Muscle layer of duodenum (tissue), 2 donors: Measurements from ENCODE around the gene PATL2.
"Not testable (repeated sequence)": the region's sequence is repeated elsewhere in the genome, so short reads cannot be mapped to it uniquely, and the experiment has no call there.

Experiments used
- H3K27ac ChIP-seq: one replicate; pipeline ENCODE4 v1.7.0; 2013; ENCODE audit warnings: mild to moderate bottlenecking, low read length
- H3K27me3 ChIP-seq: one replicate; pipeline ENCODE4 v1.7.0; 2013; ENCODE audit warnings: low read depth, mild to moderate bottlenecking, control low read depth, low read length
- H3K36me3 ChIP-seq, 2 donors: one replicate each; pipeline ENCODE4 v1.7.0; 2013; ENCODE audit warnings: low read length in 2 of 2, control low read depth in 1 of 2, mild to moderate bottlenecking in 1 of 2; ENCODE audit not compliant: insufficient read depth in 2 of 2, control insufficient read depth in 1 of 2
- H3K4me1 ChIP-seq, 2 donors: one replicate each; pipeline ENCODE4 v1.7.0; 2013; ENCODE audit warnings: low read length in 2 of 2, mild to moderate bottlenecking in 2 of 2, control low read depth in 1 of 2, moderate library complexity in 1 of 2; ENCODE audit not compliant: insufficient read depth in 2 of 2, control insufficient read depth in 1 of 2
- H3K4me3 ChIP-seq, 2 donors: one replicate each; pipeline ENCODE4 v1.7.0; 2013; ENCODE audit warnings: low read length in 2 of 2, low read depth in 1 of 2, mild to moderate bottlenecking in 1 of 2
- H3K9me3 ChIP-seq, 2 donors: one replicate each; pipeline ENCODE4 v1.7.0; 2013; ENCODE audit warnings: low read length in 2 of 2, control low read depth in 1 of 2, mild to moderate bottlenecking in 1 of 2; ENCODE audit not compliant: control insufficient read depth in 1 of 2
- donor health status: healthy.

PATL2 gene

GRCh38 chr15:44711096-44711742, at the start of gene PATL2, which contains the start of gene B2M:
TSS of gene PATL2 (minus strand) at chr15:44711323. CDS start at chr15:44676490, 34,833 bp downstream.
TSS of gene B2M (plus strand) at chr15:44711517. CDS start at chr15:44711547, 30 bp downstream.
- no peaks in the 10 kb centered on the region for H3K27me3 ChIP-seq
- peak within 1 kb of the TSS; percentile 99 for H3K27ac ChIP-seq
- peaks cover 6 to 13% of the 10 kb centered on the region in 2 donors for H3K4me1 ChIP-seq
- no peaks in the 10 kb centered on the region for H3K9me3 ChIP-seq
- peaks cover 10 to 16% of the 10 kb centered on the region in 2 donors for H3K36me3 ChIP-seq
- peak within 1 kb of the TSS; percentile 85 to 86 for H3K4me3 ChIP-seq

DNA sequence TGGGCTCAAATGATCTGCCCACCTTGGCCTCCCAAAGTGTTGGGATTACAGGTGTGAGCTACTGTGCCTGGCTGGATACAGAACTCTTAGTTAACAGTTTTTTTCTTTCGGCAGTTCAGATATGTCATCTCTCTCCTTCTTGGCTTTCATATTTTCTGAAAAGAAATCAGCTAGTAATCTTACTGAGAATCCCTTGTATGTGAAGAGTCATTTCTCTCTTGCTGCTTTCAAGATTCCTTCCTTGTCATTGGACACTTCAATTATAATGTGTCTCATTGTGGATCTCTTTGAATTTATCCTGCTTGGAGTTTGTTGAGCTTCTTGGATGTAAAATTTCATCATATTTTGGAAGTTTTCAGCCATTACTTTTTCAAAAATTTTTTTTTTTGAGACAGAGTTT, 42.2 kb upstream of the PATL2 start:
- no peak overlapping the region for H3K27ac ChIP-seq
- peaks cover 4 to 6% of the 10 kb centered on the region in 2 donors for H3K9me3 ChIP-seq
- no peaks in the 10 kb centered on the region for H3K36me3 ChIP-seq
- no peaks in the 10 kb centered on the region for H3K27me3 ChIP-seq
- no peak overlapping the region for H3K4me3 ChIP-seq
- H3K4me1 ChIP-seq: no peaks in the 10 kb centered on the region

GRCh38 chr15:44743454-44743853, 32.3 kb upstream of the PATL2 start:
- H3K27me3 ChIP-seq, H3K4me1 ChIP-seq, H3K4me3 ChIP-seq, H3K36me3 ChIP-seq, H3K9me3 ChIP-seq, H3K27ac ChIP-seq: not testable (repeated sequence)

DNA sequence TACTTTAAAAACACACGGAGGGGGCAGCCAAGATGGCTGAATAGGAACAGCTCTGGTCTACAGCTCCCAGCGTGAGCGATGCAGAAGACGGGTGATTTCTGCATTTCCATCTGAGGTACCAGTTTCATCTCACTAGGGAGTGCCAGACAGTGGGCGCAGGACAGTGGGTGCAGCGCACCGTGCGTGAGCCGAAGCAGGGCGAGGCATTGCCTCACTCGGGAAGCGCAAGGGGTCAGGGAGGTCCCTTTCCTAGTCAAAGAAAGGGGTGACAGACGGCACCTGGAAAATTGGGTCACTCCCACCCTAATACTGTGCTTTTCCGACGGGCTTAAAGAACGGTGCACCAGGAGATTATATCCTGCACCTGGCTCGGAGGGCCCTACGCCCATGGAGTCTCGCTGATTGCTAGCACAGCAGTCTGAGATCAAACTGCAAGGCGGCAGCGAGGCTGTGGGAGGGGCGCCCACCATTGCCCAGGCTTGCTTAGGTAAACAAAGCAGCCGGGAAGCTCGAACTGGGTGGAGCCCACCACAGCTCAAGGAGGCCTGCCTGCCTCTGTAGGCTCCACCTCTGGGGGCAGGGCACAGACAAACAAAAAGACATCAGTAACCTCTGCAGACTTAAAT, 28.2 kb upstream of the PATL2 start:
- not testable (repeated sequence) for H3K27ac ChIP-seq, H3K27me3 ChIP-seq, H3K9me3 ChIP-seq

DNA sequence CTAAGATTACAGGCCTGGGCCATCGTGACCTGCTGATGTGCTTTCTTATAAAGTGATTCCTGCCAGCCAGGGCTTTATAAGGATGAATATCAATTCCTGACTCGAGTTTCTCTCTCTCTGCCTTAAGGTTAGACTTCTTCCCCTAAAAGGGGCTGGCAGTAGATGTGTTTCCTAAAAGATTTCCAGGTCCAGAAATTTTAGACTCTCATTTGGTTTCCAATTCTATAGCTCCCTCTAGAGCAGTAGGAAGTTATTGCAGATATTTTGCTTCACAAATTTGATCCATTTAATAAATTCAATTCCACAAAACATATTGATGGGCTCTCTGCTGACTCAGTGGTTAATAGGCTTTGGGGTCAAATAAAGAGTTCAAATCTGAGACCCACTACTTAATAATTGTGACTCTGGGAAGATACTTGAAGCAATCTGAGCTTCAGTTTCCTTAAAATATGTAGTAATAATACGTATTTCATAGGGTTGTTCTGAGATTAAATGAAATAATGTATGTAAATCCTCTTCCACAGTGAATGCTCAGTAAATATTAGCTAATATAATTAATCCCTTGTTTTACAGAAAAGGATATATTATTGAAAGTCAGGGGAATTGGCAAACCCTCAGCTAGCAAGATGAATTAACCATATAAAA, 27.3 kb upstream of the PATL2 start:
- Histone ChIP-seq H3K27me3 (no peaks in the 10 kb centered on the region), H3K36me3 (no peaks in the 10 kb centered on the region), H3K4me3 (no peak overlapping the region), H3K27ac (no peak overlapping the region), H3K9me3 (no peaks in the 10 kb centered on the region), H3K4me1 (peaks cover 0 to 4% of the 10 kb centered on the region in 2 donors)

More for the DNA sequence above, 28.2 kb upstream of the PATL2 start:
- not testable (repeated sequence) for H3K4me1 ChIP-seq, H3K4me3 ChIP-seq, H3K36me3 ChIP-seq

DNA sequence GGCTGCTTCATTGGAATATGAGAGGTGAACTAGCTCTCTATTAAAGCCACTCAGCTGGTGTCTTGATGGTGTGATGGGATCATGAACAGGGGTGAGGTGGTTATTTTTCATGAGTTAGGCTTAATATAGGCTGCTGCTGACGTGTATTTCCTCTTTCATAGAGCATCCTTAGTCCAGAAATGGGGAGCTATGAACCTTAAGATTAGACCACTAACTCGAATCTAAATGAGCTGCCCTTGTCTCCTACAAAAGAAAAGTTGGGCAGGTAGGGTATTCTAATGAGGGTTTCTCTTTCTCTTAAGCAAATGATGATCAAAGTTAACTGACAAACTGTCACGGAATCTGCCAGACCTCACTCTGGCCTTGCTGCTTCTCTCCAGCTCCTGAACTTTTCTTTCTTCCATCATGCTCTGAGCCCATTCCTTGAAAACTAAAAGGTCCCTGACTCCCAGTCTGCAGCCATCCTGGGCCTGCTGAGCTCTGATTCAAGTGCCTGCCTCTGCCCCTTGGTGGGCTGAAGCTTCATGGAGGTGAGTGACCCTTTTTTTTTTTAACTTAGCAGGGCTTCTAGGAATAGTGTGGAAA, 25.1 kb upstream of the PATL2 start, which contains the start of gene TRIM69:
TSS of gene TRIM69 (plus strand) at position 348 of the 585 bp plus-strand sequence. CDS start at position 525, 177 bp downstream.
- peak within 1 kb of the TSS; percentile 53 for H3K27ac ChIP-seq
- peaks cover 0 to 4% of the 10 kb centered on the region in 2 donors for H3K4me1 ChIP-seq
- H3K4me3 ChIP-seq: no peak within 1 kb of the TSS
- no peaks in the 10 kb centered on the region for H3K27me3 ChIP-seq
- no peaks in the 10 kb centered on the region for H3K9me3 ChIP-seq
- H3K36me3 ChIP-seq: peaks cover 8 to 11% of the 10 kb centered on the region in 2 donors

DNA sequence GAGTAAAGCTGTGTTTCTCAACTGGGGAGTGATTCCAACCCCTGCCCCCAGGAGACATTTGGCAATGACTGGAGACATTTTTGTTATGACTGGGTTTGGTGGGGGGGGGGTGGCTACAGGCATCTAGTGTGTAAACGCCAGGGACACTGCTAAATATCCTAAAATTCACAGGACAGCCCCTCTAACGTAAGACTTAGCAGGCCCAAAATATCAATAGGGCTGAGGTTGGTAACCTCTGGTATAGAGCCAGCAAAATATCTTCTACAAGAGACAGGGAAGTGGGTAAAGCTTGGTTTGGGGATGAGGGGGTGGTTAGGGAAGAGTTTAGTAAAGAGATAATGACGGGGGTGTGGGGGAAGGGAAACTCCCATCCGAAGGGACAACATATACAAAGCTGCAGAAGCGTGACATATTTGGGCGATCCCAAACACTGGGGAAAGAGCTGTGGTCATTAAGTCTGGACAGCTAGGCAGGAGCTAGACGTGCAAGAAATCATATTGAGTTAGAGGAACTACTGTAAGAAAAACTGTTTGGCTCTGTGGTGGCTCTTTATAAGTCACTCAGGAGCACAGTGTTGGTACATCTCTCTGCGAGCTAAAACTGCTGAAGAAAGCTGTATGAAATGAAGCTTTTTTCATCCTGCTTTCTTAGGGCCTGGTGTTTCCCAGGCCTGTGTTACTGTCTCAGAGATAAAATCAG, 24.5 kb upstream of the PATL2 start:
- Histone ChIP-seq H3K36me3 (peaks cover 9 to 11% of the 10 kb centered on the region in 2 donors), H3K27me3 (no peaks in the 10 kb centered on the region), H3K27ac (peak overlapping the region; percentile 53), H3K9me3 (no peaks in the 10 kb centered on the region), H3K4me3 (no peak overlapping the region), H3K4me1 (peaks cover 2 to 4% of the 10 kb centered on the region in 2 donors)

DNA sequence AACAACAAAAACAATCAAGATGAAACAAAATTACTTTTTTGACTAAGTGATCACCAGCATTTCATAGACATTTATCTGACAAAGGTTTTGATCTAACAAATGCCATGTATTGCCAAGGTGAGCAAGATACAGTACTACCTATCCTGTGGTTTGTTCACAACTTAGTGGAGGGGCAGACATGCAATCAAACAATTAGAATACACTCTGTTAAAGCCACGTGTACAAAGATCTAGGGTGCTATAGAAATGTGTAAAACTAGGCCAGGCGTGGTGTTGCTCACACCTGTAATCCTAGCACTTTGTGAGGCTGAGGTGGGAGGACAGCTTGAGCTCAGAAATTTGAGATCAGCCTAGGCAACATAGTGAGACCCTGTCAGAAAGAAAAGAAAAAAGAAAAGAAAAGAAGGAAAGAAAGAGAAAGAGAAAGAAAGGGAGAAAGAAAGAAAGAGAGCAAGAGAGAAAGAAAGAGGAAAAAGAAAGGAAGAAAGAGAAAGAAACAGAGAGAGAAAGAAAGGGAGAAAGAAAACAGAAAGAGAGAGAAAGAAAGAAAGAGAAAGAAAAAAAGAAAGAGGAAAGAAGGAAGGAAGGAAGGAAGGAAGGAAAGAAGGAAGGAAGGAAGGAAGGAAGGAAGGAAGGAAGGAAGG, 23.8 kb upstream of the PATL2 start:
- Histone ChIP-seq H3K27me3 (no peaks in the 10 kb centered on the region), H3K4me3 (no peak overlapping the region), H3K9me3 (no peaks in the 10 kb centered on the region), H3K36me3 (peaks cover 9 to 11% of the 10 kb centered on the region in 2 donors), H3K4me1 (peaks cover 4% of the 10 kb centered on the region in 2 donors), H3K27ac (peak overlapping the region; percentile 53)

GRCh38 chr15:44729408-44730127, 18.4 kb upstream of the PATL2 start:
- peaks cover 9 to 11% of the 10 kb centered on the region in 2 donors for H3K36me3 ChIP-seq
- H3K4me1 ChIP-seq: peaks cover 9 to 18% of the 10 kb centered on the region in 2 donors
- H3K27ac ChIP-seq: peak overlapping the region; percentile 99
- peak overlapping the region; percentile 87 to 91 for H3K4me3 ChIP-seq
- H3K9me3 ChIP-seq: no peaks in the 10 kb centered on the region
- H3K27me3 ChIP-seq: no peaks in the 10 kb centered on the region
